Gastroesophageal sphincter (tissue), 4 donors: Measurements from ENCODE around the gene PSMC4. TPM values are rescaled to one million over a fixed set of nuclear protein-coding genes. Genes with fewer than 3 reads are reported as not detected.

Source experiments
- ATAC-seq: fragments of 150-250 bp; one replicate; pipeline ENCODE4 v1.9.1; 2016; ENCODE audit warnings: mild to moderate bottlenecking, moderate library complexity
- H3K27ac ChIP-seq, 4 donors: fragments of 200-600 bp; sonication (generic) in 3 of 4; 1 replicate in 3 of 4; 2 replicates in 1 of 4; pipeline ENCODE4 v1.5.1; 2016 to 2019
- H3K27me3 ChIP-seq: fragments of 200-600 bp; sonication (generic); one replicate; pipeline ENCODE4 v1.5.1; 2019
- H3K36me3 ChIP-seq, 2 donors: fragments of 200-600 bp; sonication (generic); one replicate each; pipeline ENCODE4 v1.5.1; 2019; ENCODE audit warnings: control low read depth in 1 of 2
- H3K4me1 ChIP-seq, 3 donors: fragments of 200-600 bp; sonication (generic); 1 replicate in 2 of 3; 2 replicates in 1 of 3; pipeline ENCODE4 v1.5.1; 2016 to 2019; ENCODE audit warnings: control low read depth in 2 of 3
- H3K4me3 ChIP-seq, 2 donors: fragments of 200-600 bp; sonication (generic); one replicate each; pipeline ENCODE4 v1.5.1; 2019; ENCODE audit warnings: mild to moderate bottlenecking in 1 of 2, moderate library complexity in 1 of 2
- H3K9me3 ChIP-seq, 3 donors: fragments of 200-600 bp; sonication (generic); one replicate each; pipeline ENCODE4 v1.5.1; 2017 to 2019; ENCODE audit warnings: control low read depth in 2 of 3
- CTCF ChIP-seq, 4 experiments: fragments of 200-600 bp in 2 of 4; fragments of 450-650 bp in 2 of 4; sonication (generic) in 1 of 4; IDR thresholded peaks; one replicate each; pipeline ENCODE4 v1.5.1; 2017 to 2019; ENCODE audit warnings: antibody characterized with exemption in 4 of 4, mild to moderate bottlenecking in 2 of 4, moderate library complexity in 2 of 4
- EP300 ChIP-seq: sonication (generic); formaldehyde crosslinking; IDR thresholded peaks from one replicate; pipeline ENCODE4 v1.6.1; 2017; ENCODE audit warnings: antibody characterized with exemption, mild to moderate bottlenecking
- POLR2A ChIP-seq, 2 donors: fragments of 450-650 bp; IDR thresholded peaks; one replicate each; pipeline ENCODE4 v1.6.1; 2017; ENCODE audit warnings: antibody characterized with exemption in 2 of 2, mild to moderate bottlenecking in 2 of 2, moderate library complexity in 1 of 2
- POLR2AphosphoS5 ChIP-seq: sonication (generic); formaldehyde crosslinking; IDR thresholded peaks from one replicate; pipeline ENCODE4 v1.6.1; 2017; ENCODE audit warnings: antibody characterized with exemption
- WGBS, 2 donors: methylation state at CpG; one replicate each; pipeline ENCODE4 v1.1.5; 2018; ENCODE audit warnings: low coverage in 1 of 2; 5-methylcytosine and 5-hydroxymethylcytosine counted together
- total RNA-seq, 4 donors: library from RNA; depleted of rRNA; stranded (reverse); fragments of >200 nt; gene quantifications; one replicate each; pipeline ENCODE4 v1.1.0, GENCODE V29; 2016

Gene PSMC4
- total RNA-seq, 4 donors from 2014 or later = 75.2 to 104 (median 94.7) TPM

DNA sequence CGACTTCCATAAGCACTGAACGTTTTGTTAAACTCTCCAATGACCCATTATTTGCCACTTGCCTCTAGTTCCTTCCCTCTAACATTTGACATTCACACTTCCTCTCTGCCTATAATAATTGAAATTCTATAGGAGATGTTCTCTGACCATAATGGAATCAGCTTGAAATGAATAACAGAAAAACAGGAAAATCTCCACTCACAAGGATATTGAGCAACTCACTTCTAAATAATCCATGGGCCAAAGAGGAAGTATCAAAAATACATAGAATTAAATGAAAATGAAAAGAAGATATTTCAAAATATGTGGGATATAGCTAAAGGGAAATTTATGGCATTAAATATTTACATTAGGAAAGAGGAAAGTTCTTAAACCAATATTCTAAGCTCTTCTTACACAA, 33.2 kb upstream of the PSMC4 start:
- peaks cover 0 to 17% (median 0%) of the 10 kb centered on the region in 3 donors for H3K9me3 ChIP-seq
- peaks cover 46% of the 10 kb centered on the region for H3K27me3 ChIP-seq
- H3K4me1 ChIP-seq = no peaks in the 10 kb centered on the region
- WGBS, 2 donors = 39 to 60% methylated on average over 2 of the region's 2 CpGs
- no peak for ATAC-seq
- no peak overlapping the region for H3K4me3 ChIP-seq
- TF ChIP-seq EP300 = no peak
- no peak for TF ChIP-seq CTCF (IDR thresholded peaks at IDR 0.05)
- no peak for TF ChIP-seq POLR2A (IDR thresholded peaks at IDR 0.05)
- TF ChIP-seq POLR2AphosphoS5 = no peak
- no peaks in the 10 kb centered on the region for H3K36me3 ChIP-seq
- no peak overlapping the region for H3K27ac ChIP-seq

DNA sequence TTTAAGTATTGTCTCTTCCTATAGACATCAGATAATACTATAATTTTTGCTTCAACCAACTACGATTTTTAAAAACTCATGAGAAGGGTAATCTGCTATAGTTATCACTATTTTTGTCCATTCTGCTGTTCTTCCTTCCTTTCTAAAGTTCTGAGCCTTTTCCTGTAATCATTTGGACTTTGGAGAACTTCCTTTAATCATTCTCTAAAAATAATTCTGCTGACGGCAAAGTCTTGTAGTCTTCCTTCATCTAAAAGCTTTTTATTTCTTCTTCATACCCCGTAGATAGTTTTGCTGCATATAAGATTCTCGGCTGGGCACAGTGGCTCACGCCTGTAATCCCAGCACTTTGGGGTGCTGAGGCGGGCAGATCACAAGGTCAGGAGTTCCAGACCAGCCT, 31.4 kb upstream of the PSMC4 start:
- Histone ChIP-seq H3K4me3 (no peak overlapping the region), H3K4me1 (no peaks in the 10 kb centered on the region), H3K36me3 (no peaks in the 10 kb centered on the region), H3K9me3 (peaks cover 0 to 17% (median 0%) of the 10 kb centered on the region in 3 donors), H3K27me3 (peaks cover 31% of the 10 kb centered on the region), H3K27ac (no peak overlapping the region)
- 76 to 78% methylated on average over 3 to 6 of the region's 6 CpGs for WGBS, 2 donors
- ATAC-seq = no peak
- TF ChIP-seq POLR2AphosphoS5 = no peak
- TF ChIP-seq CTCF (IDR thresholded peaks at IDR 0.05) = no peak
- no peak for TF ChIP-seq EP300
- TF ChIP-seq POLR2A (IDR thresholded peaks at IDR 0.05) = no peak

- no peak for ATAC-seq
- TF ChIP-seq POLR2A (IDR thresholded peaks at IDR 0.05) = no peak
- no peak for TF ChIP-seq EP300
- no peak for TF ChIP-seq CTCF (IDR thresholded peaks at IDR 0.05)
- TF ChIP-seq POLR2AphosphoS5 = no peak
- H3K4me1 ChIP-seq = no peaks in the 10 kb centered on the region
- no peak overlapping the region for H3K27ac ChIP-seq
- H3K9me3 ChIP-seq = peaks cover 0 to 17% (median 0%) of the 10 kb centered on the region in 3 donors
- H3K27me3 ChIP-seq = peaks cover 24% of the 10 kb centered on the region
- WGBS, 2 donors = 17 to 30% methylated on average over 1 of the region's 1 CpG
- no peak overlapping the region for H3K4me3 ChIP-seq
- no peaks in the 10 kb centered on the region for H3K36me3 ChIP-seq
Measured at GRCh38 chr19:39940221-39940833, 30.6 kb upstream of the PSMC4 start.

DNA sequence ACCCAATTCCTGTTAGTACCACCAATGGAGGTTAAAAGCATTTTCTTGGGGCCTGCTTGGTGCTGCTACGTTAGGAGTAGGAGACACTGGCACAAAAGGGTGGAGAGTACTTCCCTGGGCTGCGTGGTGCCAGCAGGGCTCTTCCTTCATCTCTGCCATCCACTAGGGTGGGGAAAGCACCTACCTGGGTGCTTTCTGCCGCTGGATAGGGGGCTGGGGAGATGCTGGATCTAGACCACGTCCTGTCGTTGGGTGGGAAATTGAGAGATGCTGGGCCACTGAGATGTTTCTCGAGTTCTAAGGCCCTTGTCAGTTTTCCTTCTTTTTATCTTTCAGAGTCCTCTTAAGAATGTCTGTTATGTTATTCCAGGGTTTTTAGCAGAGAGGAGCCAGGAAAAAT, 29.8 kb upstream of the PSMC4 start:
- no peak for TF ChIP-seq POLR2A (IDR thresholded peaks at IDR 0.05)
- H3K27me3 ChIP-seq = peaks cover 22% of the 10 kb centered on the region
- no peak for ATAC-seq
- no peaks in the 10 kb centered on the region for H3K36me3 ChIP-seq
- 55 to 59% methylated on average over 3 to 4 of the region's 6 CpGs for WGBS, 2 donors
- H3K27ac ChIP-seq = no peak overlapping the region
- no peaks in the 10 kb centered on the region for H3K4me1 ChIP-seq
- peaks cover 0 to 17% (median 0%) of the 10 kb centered on the region in 3 donors for H3K9me3 ChIP-seq
- no peak overlapping the region for H3K4me3 ChIP-seq

DNA sequence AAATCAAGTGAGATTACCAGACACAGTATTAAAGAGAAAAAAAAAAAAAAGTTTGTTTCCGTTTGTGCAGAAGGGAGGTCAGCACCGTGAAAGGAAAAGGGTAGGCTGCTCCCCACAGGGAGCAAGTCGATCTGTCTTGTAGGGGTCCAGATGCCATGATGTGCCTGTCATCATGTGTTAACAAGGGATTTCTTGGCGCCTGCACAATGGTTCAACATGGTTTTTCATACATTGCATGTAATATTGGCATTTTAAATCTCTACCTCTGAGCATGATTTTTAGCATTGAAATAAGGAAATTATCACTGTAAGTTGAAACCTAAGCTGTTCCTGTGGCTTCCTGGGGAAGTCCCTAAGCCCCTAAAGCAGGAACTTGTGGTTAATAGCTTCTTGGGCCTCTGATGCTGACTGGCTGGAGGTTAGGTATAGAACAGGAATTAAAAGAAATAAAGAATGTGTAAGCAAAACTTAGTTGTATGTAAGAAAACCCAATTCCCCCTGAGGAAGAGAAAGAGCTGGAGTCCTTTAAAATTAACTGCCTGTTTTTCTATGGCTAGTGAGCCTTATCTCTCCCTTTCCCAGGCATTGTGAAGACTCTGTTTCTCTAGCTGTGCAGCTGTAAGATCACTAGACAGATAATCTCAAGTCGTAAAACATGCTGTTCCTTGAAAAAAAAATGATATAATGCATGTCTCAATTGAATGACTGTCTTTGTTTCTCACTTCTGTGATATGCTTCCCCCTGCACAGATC, 29.2 kb upstream of the PSMC4 start:
- H3K27me3 ChIP-seq = peaks cover 28% of the 10 kb centered on the region
- no peaks in the 10 kb centered on the region for H3K4me1 ChIP-seq
- no peak for TF ChIP-seq POLR2AphosphoS5
- no peak for TF ChIP-seq CTCF (IDR thresholded peaks at IDR 0.05)
- no peak for TF ChIP-seq POLR2A (IDR thresholded peaks at IDR 0.05)
- no peak for TF ChIP-seq EP300
- no peak overlapping the region for H3K27ac ChIP-seq
- WGBS, 2 donors = 21 to 26% methylated on average over 4 to 5 of the region's 5 CpGs
- no peak for ATAC-seq
- peaks cover 0 to 17% (median 0%) of the 10 kb centered on the region in 3 donors for H3K9me3 ChIP-seq
- H3K4me3 ChIP-seq = no peak overlapping the region
- no peaks in the 10 kb centered on the region for H3K36me3 ChIP-seq
